ENCODE data around the gene EEFSEC.
A peak's percentile ranks its signal among the peaks of the same experiment; 100 is the strongest.

The EEFSEC gene

GRCh38 chr3:128378631-128379347 lies 225.5 kb downstream of the EEFSEC start:
- DNase-seq = no peak

GRCh38 chr3:128379367-128380160 lies 226.3 kb downstream of the EEFSEC start:
- DNase-seq = no peak

GRCh38 chr3:128380295-128380694 lies 227.0 kb downstream of the EEFSEC start:
- DNase-seq = no peak

GRCh38 chr3:128380719-128381118 lies 227.4 kb downstream of the EEFSEC start:
- no peak for DNase-seq

- DNase-seq = no peak
Measured at GRCh38 chr3:128381609-128382008, 228.3 kb downstream of the EEFSEC start.

- no peak for DNase-seq
Measured at GRCh38 chr3:128382221-128382807, 229.0 kb downstream of the EEFSEC start.

- DNase-seq = peak; percentile 68
Measured at GRCh38 chr3:128383316-128384235, 230.3 kb downstream of the EEFSEC start.

GRCh38 chr3:128385080-128385832 lies 232.0 kb downstream of the EEFSEC start:
- no peak for DNase-seq

GRCh38 chr3:128388932-128389331 lies 235.7 kb downstream of the EEFSEC start:
- DNase-seq = no peak

GRCh38 chr3:128390867-128391266 lies 237.6 kb downstream of the EEFSEC start:
- no peak for DNase-seq

GRCh38 chr3:128392021-128392420 lies 238.7 kb downstream of the EEFSEC start:
- no peak for DNase-seq

- no peak for DNase-seq
Measured at GRCh38 chr3:128392818-128393544, 239.7 kb downstream of the EEFSEC start.

- DNase-seq = no peak
Measured at GRCh38 chr3:128394033-128394432, 240.8 kb downstream of the EEFSEC start.

GRCh38 chr3:128395046-128395445 lies 241.8 kb downstream of the EEFSEC start:
- no peak for DNase-seq

- no peak for DNase-seq
Measured at GRCh38 chr3:128395500-128396162, 242.3 kb downstream of the EEFSEC start.

- DNase-seq = no peak
Measured at GRCh38 chr3:128397484-128397883, 244.2 kb downstream of the EEFSEC start.

GRCh38 chr3:128398586-128398985 lies 245.3 kb downstream of the EEFSEC start:
- DNase-seq = no peak

- DNase-seq = no peak
Measured at GRCh38 chr3:128399221-128399915, 246.1 kb downstream of the EEFSEC start.

- DNase-seq = no peak
Measured at GRCh38 chr3:128400671-128401070, 247.4 kb downstream of the EEFSEC start.

GRCh38 chr3:128402319-128402718 lies 249.0 kb downstream of the EEFSEC start:
- no peak for DNase-seq
